A549 (cell line): ENCODE measurements around the gene NDUFB4.

ENCODE experiments used
- CEBPB ChIP-seq, 2 experiments: fragments of >200 bp in 1 of 2; sonication (Bioruptor Twin) in 1 of 2; formaldehyde crosslinking in 1 of 2; IDR thresholded peaks; 2 replicates each; pipeline ENCODE4 v1.6.1; 2012 to 2016
- ESRRA ChIP-seq: fragments of 150-350 bp; IDR thresholded peaks from 2 replicates; pipeline ENCODE4 v1.6.1; 2014; ENCODE audit warnings: mild to moderate bottlenecking, low read length, borderline replicate concordance
- HDAC2 ChIP-seq: fragments of 200-600 bp; sonication (generic); IDR thresholded peaks from 2 replicates; pipeline ENCODE4 v1.6.1; 2016
- KDM1A ChIP-seq: fragments of 200-600 bp; sonication (generic); IDR thresholded peaks from 2 replicates; pipeline ENCODE4 v1.6.1; 2016; ENCODE audit warnings: low read depth, mild to moderate bottlenecking
- NR3C1 ChIP-seq: fragments of >200 bp; sonication (Bioruptor Twin); formaldehyde crosslinking; IDR thresholded peaks from 3 replicates; pipeline ENCODE4 v1.6.1; 2017
- RFX5 ChIP-seq: fragments of 450-650 bp; IDR thresholded peaks from 2 replicates; pipeline ENCODE4 v1.7.1; 2014; ENCODE audit warnings: antibody characterized with exemption, mild to moderate bottlenecking, moderate library complexity
- TF ChIP-seq, protein P1 (sequence below): fragments of >200 bp; sonication (Bioruptor Twin); formaldehyde crosslinking; IDR thresholded peaks from 3 replicates; pipeline ENCODE4 v1.5.1; 2016
- TF ChIP-seq, protein P2 (sequence below): fragments of 450-650 bp; IDR thresholded peaks from 2 replicates; pipeline ENCODE4 v1.6.1; 2014; ENCODE audit warnings: antibody characterized with exemption
- TF ChIP-seq, protein P3 (sequence below): IDR thresholded peaks from 2 replicates; pipeline ENCODE4 v1.6.1; 2012

DNA sequence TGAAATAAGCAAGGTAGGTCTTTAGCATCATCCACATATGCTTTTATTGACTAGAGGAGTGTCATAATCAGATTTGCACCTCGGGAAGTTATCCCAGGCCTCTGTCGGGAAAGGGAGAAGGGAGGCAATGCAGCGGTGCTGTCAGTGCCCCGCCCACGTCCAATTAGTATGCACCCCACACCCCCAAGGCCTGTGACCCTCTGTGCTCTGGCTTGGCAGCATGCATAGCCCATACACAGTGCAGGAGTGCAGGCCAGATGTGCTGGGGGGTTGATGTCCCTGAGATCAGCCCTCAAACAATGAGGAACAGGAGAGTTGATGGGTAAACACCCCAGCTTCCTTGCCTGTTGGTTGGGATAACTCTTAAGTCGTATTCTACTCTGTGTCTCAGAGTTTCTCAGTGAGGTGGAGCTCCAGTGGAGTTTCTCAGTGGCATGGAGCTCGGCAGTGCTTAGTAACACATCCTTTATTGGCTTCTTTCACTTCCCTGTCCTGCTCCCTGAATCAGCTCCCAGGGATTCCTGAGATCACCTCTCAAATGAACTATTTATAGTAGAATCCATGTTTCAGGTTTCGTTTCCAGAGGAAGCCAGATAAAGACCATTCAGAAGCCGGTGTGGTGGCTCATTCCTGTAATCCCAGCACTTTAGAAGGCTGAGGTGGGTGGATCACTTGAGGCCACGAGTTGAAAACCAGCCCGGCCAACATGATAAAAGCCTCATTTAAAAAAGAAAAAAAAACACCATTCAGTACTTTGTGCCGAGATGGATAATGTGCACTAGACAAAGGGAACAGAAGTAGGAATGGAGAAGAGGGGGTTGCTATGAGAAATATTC lies 26.7 kb upstream of the NDUFB4 start:
- TF ChIP-seq KDM1A, result no peak
- TF ChIP-seq, protein P1, sequence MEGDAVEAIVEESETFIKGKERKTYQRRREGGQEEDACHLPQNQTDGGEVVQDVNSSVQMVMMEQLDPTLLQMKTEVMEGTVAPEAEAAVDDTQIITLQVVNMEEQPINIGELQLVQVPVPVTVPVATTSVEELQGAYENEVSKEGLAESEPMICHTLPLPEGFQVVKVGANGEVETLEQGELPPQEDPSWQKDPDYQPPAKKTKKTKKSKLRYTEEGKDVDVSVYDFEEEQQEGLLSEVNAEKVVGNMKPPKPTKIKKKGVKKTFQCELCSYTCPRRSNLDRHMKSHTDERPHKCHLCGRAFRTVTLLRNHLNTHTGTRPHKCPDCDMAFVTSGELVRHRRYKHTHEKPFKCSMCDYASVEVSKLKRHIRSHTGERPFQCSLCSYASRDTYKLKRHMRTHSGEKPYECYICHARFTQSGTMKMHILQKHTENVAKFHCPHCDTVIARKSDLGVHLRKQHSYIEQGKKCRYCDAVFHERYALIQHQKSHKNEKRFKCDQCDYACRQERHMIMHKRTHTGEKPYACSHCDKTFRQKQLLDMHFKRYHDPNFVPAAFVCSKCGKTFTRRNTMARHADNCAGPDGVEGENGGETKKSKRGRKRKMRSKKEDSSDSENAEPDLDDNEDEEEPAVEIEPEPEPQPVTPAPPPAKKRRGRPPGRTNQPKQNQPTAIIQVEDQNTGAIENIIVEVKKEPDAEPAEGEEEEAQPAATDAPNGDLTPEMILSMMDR, result no peak
- TF ChIP-seq HDAC2, result no peak
- TF ChIP-seq RFX5, result no peak
- no peak for TF ChIP-seq CEBPB (IDR thresholded peaks at IDR 0.05)
- no peak for TF ChIP-seq NR3C1
- TF ChIP-seq, protein P2, sequence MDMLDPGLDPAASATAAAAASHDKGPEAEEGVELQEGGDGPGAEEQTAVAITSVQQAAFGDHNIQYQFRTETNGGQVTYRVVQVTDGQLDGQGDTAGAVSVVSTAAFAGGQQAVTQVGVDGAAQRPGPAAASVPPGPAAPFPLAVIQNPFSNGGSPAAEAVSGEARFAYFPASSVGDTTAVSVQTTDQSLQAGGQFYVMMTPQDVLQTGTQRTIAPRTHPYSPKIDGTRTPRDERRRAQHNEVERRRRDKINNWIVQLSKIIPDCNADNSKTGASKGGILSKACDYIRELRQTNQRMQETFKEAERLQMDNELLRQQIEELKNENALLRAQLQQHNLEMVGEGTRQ, result no peak
- TF ChIP-seq, protein P3, sequence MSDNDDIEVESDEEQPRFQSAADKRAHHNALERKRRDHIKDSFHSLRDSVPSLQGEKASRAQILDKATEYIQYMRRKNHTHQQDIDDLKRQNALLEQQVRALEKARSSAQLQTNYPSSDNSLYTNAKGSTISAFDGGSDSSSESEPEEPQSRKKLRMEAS, result no peak
- TF ChIP-seq ESRRA, result no peak
